ENCODE data around the gene NFKB2. TPM values are rescaled to one million over a fixed set of nuclear protein-coding genes. Genes with fewer than 3 reads are reported as not detected.
A peak's percentile ranks its signal among the peaks of the same experiment; 100 is the strongest.

NFKB2 gene
- total RNA-seq, 1 donor: 20.3 TPM

DNA sequence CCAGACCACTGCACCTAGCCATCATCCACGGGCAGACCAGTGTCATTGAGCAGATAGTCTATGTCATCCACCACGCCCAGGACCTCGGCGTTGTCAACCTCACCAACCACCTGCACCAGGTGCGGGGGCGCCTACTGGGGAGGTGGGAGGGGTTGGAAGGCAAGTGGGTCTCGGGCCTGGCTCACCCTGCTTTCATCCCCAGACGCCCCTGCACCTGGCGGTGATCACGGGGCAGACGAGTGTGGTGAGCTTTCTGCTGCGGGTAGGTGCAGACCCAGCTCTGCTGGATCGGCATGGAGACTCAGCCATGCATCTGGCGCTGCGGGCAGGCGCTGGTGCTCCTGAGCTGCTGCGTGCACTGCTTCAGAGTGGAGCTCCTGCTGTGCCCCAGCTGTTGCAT is 4.6 kb downstream of the NFKB2 start:
- peak overlapping the region; percentile 34 for H3K27ac ChIP-seq (ENCODE audit: low read depth, low read length)
- peaks cover 14% of the 10 kb centered on the region for H3K4me1 ChIP-seq (ENCODE audit: insufficient read depth, low read length)
- no peaks in the 10 kb centered on the region for H3K9me3 ChIP-seq (ENCODE audit: low read depth, low read length)
- peaks cover 37% of the 10 kb centered on the region for H3K36me3 ChIP-seq (ENCODE audit: insufficient read depth, low read length)
- TF ChIP-seq, protein P1, sequence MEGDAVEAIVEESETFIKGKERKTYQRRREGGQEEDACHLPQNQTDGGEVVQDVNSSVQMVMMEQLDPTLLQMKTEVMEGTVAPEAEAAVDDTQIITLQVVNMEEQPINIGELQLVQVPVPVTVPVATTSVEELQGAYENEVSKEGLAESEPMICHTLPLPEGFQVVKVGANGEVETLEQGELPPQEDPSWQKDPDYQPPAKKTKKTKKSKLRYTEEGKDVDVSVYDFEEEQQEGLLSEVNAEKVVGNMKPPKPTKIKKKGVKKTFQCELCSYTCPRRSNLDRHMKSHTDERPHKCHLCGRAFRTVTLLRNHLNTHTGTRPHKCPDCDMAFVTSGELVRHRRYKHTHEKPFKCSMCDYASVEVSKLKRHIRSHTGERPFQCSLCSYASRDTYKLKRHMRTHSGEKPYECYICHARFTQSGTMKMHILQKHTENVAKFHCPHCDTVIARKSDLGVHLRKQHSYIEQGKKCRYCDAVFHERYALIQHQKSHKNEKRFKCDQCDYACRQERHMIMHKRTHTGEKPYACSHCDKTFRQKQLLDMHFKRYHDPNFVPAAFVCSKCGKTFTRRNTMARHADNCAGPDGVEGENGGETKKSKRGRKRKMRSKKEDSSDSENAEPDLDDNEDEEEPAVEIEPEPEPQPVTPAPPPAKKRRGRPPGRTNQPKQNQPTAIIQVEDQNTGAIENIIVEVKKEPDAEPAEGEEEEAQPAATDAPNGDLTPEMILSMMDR (IDR thresholded peaks at IDR 0.05; ENCODE audit: extremely low read depth, low read depth, low read length): no peak
- H3K4me3 ChIP-seq (ENCODE audit: insufficient read depth, low read length): peak overlapping the region; percentile 76
- no peaks in the 10 kb centered on the region for H3K27me3 ChIP-seq (ENCODE audit: insufficient read depth, low read length)
- peak; percentile 13 for DNase-seq (ENCODE audit: insufficient read length, low spot score, missing footprints)
- peaks cover 3% of the 10 kb centered on the region for H4K20me1 ChIP-seq (ENCODE audit: insufficient read depth, low read length)
- H3K4me2 ChIP-seq (ENCODE audit: insufficient read depth, low read length): peak overlapping the region; percentile 73
- peak overlapping the region; percentile 69 for H2AFZ ChIP-seq (ENCODE audit: low read length)
- peaks cover 13% of the 10 kb centered on the region for H3K79me2 ChIP-seq (ENCODE audit: insufficient read depth, low read length)

DNA sequence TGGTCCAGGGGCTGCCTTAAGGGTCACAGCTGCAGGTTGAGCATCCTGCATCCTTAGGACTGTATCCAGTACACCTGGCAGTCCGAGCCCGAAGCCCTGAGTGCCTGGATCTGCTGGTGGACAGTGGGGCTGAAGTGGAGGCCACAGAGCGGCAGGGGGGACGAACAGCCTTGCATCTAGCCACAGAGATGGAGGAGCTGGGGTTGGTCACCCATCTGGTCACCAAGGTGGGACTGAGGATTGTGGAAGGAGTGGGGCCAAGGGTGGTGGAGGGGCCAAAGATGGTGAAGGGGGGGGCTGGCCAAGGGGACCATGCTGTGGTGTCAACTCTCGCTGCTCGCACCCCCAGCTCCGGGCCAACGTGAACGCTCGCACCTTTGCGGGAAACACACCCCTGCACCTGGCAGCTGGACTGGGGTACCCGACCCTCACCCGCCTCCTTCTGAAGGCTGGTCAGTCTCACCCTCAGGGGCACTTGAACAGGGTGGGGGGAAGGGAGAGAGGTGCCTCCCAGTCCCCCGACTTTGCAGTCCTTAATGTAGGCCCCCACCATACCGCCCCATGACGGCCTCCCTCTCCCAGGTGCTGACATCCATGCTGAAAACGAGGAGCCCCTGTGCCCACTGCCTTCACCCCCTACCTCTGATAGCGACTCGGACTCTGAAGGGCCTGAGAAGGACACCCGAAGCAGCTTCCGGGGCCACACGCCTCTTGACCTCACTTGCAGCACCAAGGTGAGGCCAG is 5.3 kb downstream of the NFKB2 start:
- Histone ChIP-seq H3K4me1 (ENCODE audit: insufficient read depth, low read length) (peaks cover 13% of the 10 kb centered on the region), H3K27me3 (ENCODE audit: insufficient read depth, low read length) (no peaks in the 10 kb centered on the region), H3K36me3 (ENCODE audit: insufficient read depth, low read length) (peaks cover 37% of the 10 kb centered on the region), H3K27ac (ENCODE audit: low read depth, low read length) (no peak overlapping the region), H3K79me2 (ENCODE audit: insufficient read depth, low read length) (peaks cover 12% of the 10 kb centered on the region), H4K20me1 (ENCODE audit: insufficient read depth, low read length) (peaks cover 3% of the 10 kb centered on the region), H3K4me2 (ENCODE audit: insufficient read depth, low read length) (no peak overlapping the region), H2AFZ (ENCODE audit: low read length) (no peak overlapping the region), H3K9me3 (ENCODE audit: low read depth, low read length) (no peaks in the 10 kb centered on the region), H3K4me3 (ENCODE audit: insufficient read depth, low read length) (no peak overlapping the region)
- peak; percentile 58 for DNase-seq (ENCODE audit: insufficient read length, low spot score, missing footprints)
- TF ChIP-seq, protein P1 (IDR thresholded peaks at IDR 0.05; ENCODE audit: extremely low read depth, low read depth, low read length): no peak

DNA sequence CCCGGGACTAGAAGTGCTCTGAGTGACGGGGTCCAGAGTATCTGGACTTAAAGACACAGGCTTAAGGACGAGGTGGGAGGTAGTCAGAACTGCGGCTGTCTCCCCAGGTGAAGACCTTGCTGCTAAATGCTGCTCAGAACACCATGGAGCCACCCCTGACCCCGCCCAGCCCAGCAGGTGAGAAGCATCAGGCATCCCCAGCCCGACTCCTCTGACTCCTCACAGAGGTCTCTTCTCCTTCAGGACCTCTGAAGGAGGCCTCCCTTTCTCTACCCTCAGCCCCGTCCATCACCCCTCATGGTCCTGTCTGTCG is 5.8 kb downstream of the NFKB2 start:
- peak; percentile 48 for DNase-seq (ENCODE audit: insufficient read length, low spot score, missing footprints)
- peaks cover 7% of the 10 kb centered on the region for H3K79me2 ChIP-seq (ENCODE audit: insufficient read depth, low read length)
- no peak overlapping the region for H3K4me3 ChIP-seq (ENCODE audit: insufficient read depth, low read length)
- H3K9me3 ChIP-seq (ENCODE audit: low read depth, low read length): no peaks in the 10 kb centered on the region
- peaks cover 37% of the 10 kb centered on the region for H3K36me3 ChIP-seq (ENCODE audit: insufficient read depth, low read length)
- no peak overlapping the region for H2AFZ ChIP-seq (ENCODE audit: low read length)
- TF ChIP-seq, protein P1 (IDR thresholded peaks at IDR 0.05; ENCODE audit: extremely low read depth, low read depth, low read length): no peak
- H3K4me1 ChIP-seq (ENCODE audit: insufficient read depth, low read length): peaks cover 8% of the 10 kb centered on the region
- H3K27me3 ChIP-seq (ENCODE audit: insufficient read depth, low read length): no peaks in the 10 kb centered on the region
- peaks cover 3% of the 10 kb centered on the region for H4K20me1 ChIP-seq (ENCODE audit: insufficient read depth, low read length)
- no peak overlapping the region for H3K4me2 ChIP-seq (ENCODE audit: insufficient read depth, low read length)
- H3K27ac ChIP-seq (ENCODE audit: low read depth, low read length): no peak overlapping the region

DNA sequence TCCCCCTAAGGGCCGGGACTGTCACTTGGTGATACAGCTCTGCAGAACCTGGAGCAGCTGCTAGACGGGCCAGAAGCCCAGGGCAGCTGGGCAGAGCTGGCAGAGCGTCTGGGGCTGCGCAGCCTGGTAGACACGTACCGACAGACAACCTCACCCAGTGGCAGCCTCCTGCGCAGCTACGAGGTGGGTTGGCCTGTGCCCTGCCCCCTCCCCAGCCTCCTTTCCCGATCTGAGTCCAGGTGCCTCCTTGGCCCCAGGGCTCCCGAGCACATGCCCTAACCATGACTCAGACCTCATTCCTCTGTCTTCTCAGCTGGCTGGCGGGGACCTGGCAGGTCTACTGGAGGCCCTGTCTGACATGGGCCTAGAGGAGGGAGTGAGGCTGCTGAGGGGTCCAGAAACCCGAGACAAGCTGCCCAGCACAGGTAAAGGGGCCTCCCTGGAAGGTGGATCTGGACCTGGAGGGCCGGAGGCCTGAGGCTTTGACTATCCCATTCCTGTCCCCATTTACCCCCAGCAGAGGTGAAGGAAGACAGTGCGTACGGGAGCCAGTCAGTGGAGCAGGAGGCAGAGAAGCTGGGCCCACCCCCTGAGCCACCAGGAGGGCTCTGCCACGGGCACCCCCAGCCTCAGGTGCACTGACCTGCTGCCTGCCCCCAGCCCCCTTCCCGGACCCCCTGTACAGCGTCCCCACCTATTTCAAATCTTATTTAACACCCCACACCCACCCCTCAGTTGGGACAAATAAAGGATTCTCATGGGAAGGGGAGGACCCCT is 6.4 kb downstream of the NFKB2 start:
- Histone ChIP-seq H3K4me1 (ENCODE audit: insufficient read depth, low read length) (peaks cover 5% of the 10 kb centered on the region), H3K27ac (ENCODE audit: low read depth, low read length) (no peak overlapping the region), H3K9me3 (ENCODE audit: low read depth, low read length) (no peaks in the 10 kb centered on the region), H2AFZ (ENCODE audit: low read length) (no peak overlapping the region), H3K79me2 (ENCODE audit: insufficient read depth, low read length) (peaks cover under 1% of the 10 kb centered on the region), H3K4me3 (ENCODE audit: insufficient read depth, low read length) (no peak overlapping the region), H3K27me3 (ENCODE audit: insufficient read depth, low read length) (no peaks in the 10 kb centered on the region), H4K20me1 (ENCODE audit: insufficient read depth, low read length) (peaks cover 3% of the 10 kb centered on the region), H3K4me2 (ENCODE audit: insufficient read depth, low read length) (no peak overlapping the region), H3K36me3 (ENCODE audit: insufficient read depth, low read length) (peaks cover 37% of the 10 kb centered on the region)
- TF ChIP-seq, protein P1 (IDR thresholded peaks at IDR 0.05; ENCODE audit: extremely low read depth, low read depth, low read length): no peak
- peak; percentile 86 for DNase-seq (ENCODE audit: insufficient read length, low spot score, missing footprints)

Measured in osteoblast (primary cell).